Transverse colon (tissue), 4 donors: Measurements from ENCODE around the gene FOXP1. TPM values are rescaled to one million over a fixed set of nuclear protein-coding genes. Genes with fewer than 3 reads are reported as not detected.

Source experiments
- DNase-seq: peaks from one replicate; pipeline ENCODE4 v3.0.0-alpha.2; 2019
- H3K27ac ChIP-seq, 4 donors: fragments of 200-600 bp; sonication (generic); 2 replicates each; pipeline ENCODE4 v1.5.1; 2016 to 2018; ENCODE audit warnings: inconsistent platforms in 4 of 4
- H3K27me3 ChIP-seq: fragments of 200-600 bp; sonication (generic); 2 replicates; pipeline ENCODE4 v1.5.1; 2017; ENCODE audit warnings: inconsistent platforms
- H3K36me3 ChIP-seq, 4 donors: fragments of 200-600 bp; sonication (generic); 2 replicates each; pipeline ENCODE4 v1.5.1; 2017 to 2019; ENCODE audit warnings: inconsistent platforms in 4 of 4
- H3K4me1 ChIP-seq, 4 donors: fragments of 200-600 bp; sonication (generic); 2 replicates each; pipeline ENCODE4 v1.5.1; 2017 to 2020; ENCODE audit warnings: inconsistent platforms in 4 of 4
- H3K4me3 ChIP-seq, 4 donors: fragments of 200-600 bp; sonication (generic); 1 replicate in 1 of 4; 2 replicates in 3 of 4; pipeline versions ENCODE4 v1.5.1 to v1.6.1; 2017 to 2019; ENCODE audit warnings: inconsistent platforms in 4 of 4
- H3K9me3 ChIP-seq, 2 donors: fragments of 200-600 bp; sonication (generic); 2 replicates each; pipeline ENCODE4 v1.5.1; 2017 to 2019; ENCODE audit warnings: inconsistent platforms in 2 of 2
- CTCF ChIP-seq, 5 experiments: fragments of 200-600 bp in 3 of 5; fragments of 450-650 bp in 2 of 5; sonication (generic) in 3 of 5; IDR thresholded peaks; 1 replicate in 2 of 5; 2 replicates in 3 of 5; pipeline ENCODE4 v1.5.1; 2016 to 2017; ENCODE audit warnings: antibody characterized with exemption in 5 of 5, inconsistent platforms in 3 of 5, mild to moderate bottlenecking in 2 of 5, moderate library complexity in 1 of 5
- EP300 ChIP-seq: sonication (generic); formaldehyde crosslinking; IDR thresholded peaks from one replicate; pipeline ENCODE4 v1.6.1; 2017; ENCODE audit warnings: antibody characterized with exemption, low read depth
- POLR2A ChIP-seq: fragments of 450-650 bp; IDR thresholded peaks from one replicate; pipeline ENCODE4 v1.6.1; 2016; ENCODE audit warnings: antibody characterized with exemption, mild to moderate bottlenecking, moderate library complexity
- POLR2AphosphoS5 ChIP-seq, 3 donors: sonication (generic); formaldehyde crosslinking; IDR thresholded peaks; one replicate each; pipeline ENCODE4 v1.6.1; 2016; ENCODE audit warnings: antibody characterized with exemption in 3 of 3
- WGBS, 2 donors: methylation state at CpG; one replicate each; pipeline ENCODE4 v1.1.5; 2018; ENCODE audit warnings: low coverage in 1 of 2; 5-methylcytosine and 5-hydroxymethylcytosine counted together
- in situ Hi-C, 4 donors: fragments of 200-750 bp; cut with MboI; loops; one replicate each; pipeline versions ENCODE4 v1.15.0 to v1.15.1; 2017; ENCODE audit warnings: low sequenced_read_pairs in 3 of 4, low pct_ligation_motif_present in 1 of 4, low pct_unique_long_range_greater_than_20kb in 1 of 4
- intact Hi-C: fragments of 100-400 bp; cut with DNase I; formaldehyde crosslinking; loops from one replicate; pipeline ENCODE4 v1.15.1; 2023; ENCODE audit warnings: low total_unique reads
- total RNA-seq, 4 donors: library from RNA; depleted of rRNA; stranded (reverse); fragments of >200 nt; gene quantifications; one replicate each; pipeline ENCODE4 v1.1.0, GENCODE V29; 2016

The FOXP1 gene
- total RNA-seq, 4 donors from 2014 or later = 102 to 260 (median 150) TPM

GRCh38 chr3:71512544-71512943 lies 71.0 kb downstream of the FOXP1 start:
- no peak for DNase-seq
- H3K4me3 ChIP-seq = no peak overlapping the region
- no peaks in the 10 kb centered on the region for H3K36me3 ChIP-seq
- H3K27ac ChIP-seq = peak overlapping the region in 1 of 4 donors; percentile 10
- TF ChIP-seq EP300 (no peak), POLR2A (no peak), CTCF (IDR thresholded peaks at IDR 0.05) (no peak), POLR2AphosphoS5 (IDR thresholded peaks at IDR 0.05) (no peak)
- H3K27me3 ChIP-seq = no peaks in the 10 kb centered on the region
- 97% methylated on average over 4 of the region's 4 CpGs; no CpG with 5 or more reads in 1 of the 2 donors for WGBS, 2 donors
- intact Hi-C loops = no loop called here
- no peaks in the 10 kb centered on the region for H3K9me3 ChIP-seq
- peaks cover 5 to 38% (median 12%) of the 10 kb centered on the region in 4 donors for H3K4me1 ChIP-seq
- in situ Hi-C loops = no loop called here

GRCh38 chr3:71512000-71512399 lies 71.5 kb downstream of the FOXP1 start:
- Histone ChIP-seq H3K4me1 (peaks cover 5 to 38% (median 12%) of the 10 kb centered on the region in 4 donors), H3K9me3 (no peaks in the 10 kb centered on the region), H3K36me3 (no peaks in the 10 kb centered on the region), H3K27me3 (no peaks in the 10 kb centered on the region), H3K27ac (peak overlapping the region in 1 of 4 donors; percentile 10), H3K4me3 (no peak overlapping the region)
- DNase-seq = peak; percentile 16
- in situ Hi-C loops = no loop called here
- intact Hi-C loops = no loop called here
- no peak for TF ChIP-seq POLR2AphosphoS5 (IDR thresholded peaks at IDR 0.05)
- TF ChIP-seq CTCF (IDR thresholded peaks at IDR 0.05) = peak in 4 of 5 experiments; percentile 24 to 38 (median 30)
- no peak for TF ChIP-seq POLR2A
- WGBS, 2 donors = 51% methylated on average over 3 of the region's 3 CpGs; no CpG with 5 or more reads in 1 of the 2 donors

GRCh38 chr3:71511446-71511845 lies 72.1 kb downstream of the FOXP1 start:
- intact Hi-C loops = no loop called here

GRCh38 chr3:71511037-71511436 lies 72.5 kb downstream of the FOXP1 start:
- 60 to 62% methylated on average over 3 of the region's 3 CpGs for WGBS, 2 donors
- Histone ChIP-seq H3K9me3 (no peaks in the 10 kb centered on the region), H3K27ac (peak overlapping the region in 1 of 4 donors; percentile 48), H3K4me1 (peaks cover 2 to 32% (median 10%) of the 10 kb centered on the region in 4 donors), H3K36me3 (no peaks in the 10 kb centered on the region), H3K4me3 (no peak overlapping the region), H3K27me3 (no peaks in the 10 kb centered on the region)
- in situ Hi-C loops = no loop called here
- TF ChIP-seq CTCF (IDR thresholded peaks at IDR 0.05) (no peak), EP300 (no peak), POLR2AphosphoS5 (IDR thresholded peaks at IDR 0.05) (no peak), POLR2A (no peak)
- DNase-seq = no peak
- intact Hi-C loops = no loop called here

More at GRCh38 chr3:71511446-71511845, 72.1 kb downstream of the FOXP1 start:
- Histone ChIP-seq H3K9me3 (no peaks in the 10 kb centered on the region), H3K4me3 (no peak overlapping the region), H3K27ac (peak overlapping the region in 1 of 4 donors; percentile 48), H3K36me3 (no peaks in the 10 kb centered on the region), H3K27me3 (no peaks in the 10 kb centered on the region), H3K4me1 (peaks cover 5 to 35% (median 10%) of the 10 kb centered on the region in 4 donors)
- in situ Hi-C loops = no loop called here
- DNase-seq = no peak
- TF ChIP-seq POLR2A (no peak), EP300 (no peak), POLR2AphosphoS5 (IDR thresholded peaks at IDR 0.05) (no peak), CTCF (IDR thresholded peaks at IDR 0.05) (no peak)
